ENCODE data around the gene FRMD7. TPM values are rescaled to one million over a fixed set of nuclear protein-coding genes. Genes with fewer than 3 reads are reported as not detected.

FRMD7 gene
- total RNA-seq, 4 donors from 2014 or later, result not detected

GRCh38 chrX:132146456-132146855, 18.6 kb upstream of the FRMD7 start:
- DNase-seq, result no peak
- Histone ChIP-seq H3K4me1 (no peaks in the 10 kb centered on the region), H3K4me3 (no peak overlapping the region), H3K27ac (no peak overlapping the region), H3K36me3 (no peaks in the 10 kb centered on the region), H3K27me3 (no peaks in the 10 kb centered on the region), H3K9me3 (no peaks in the 10 kb centered on the region)
- intact Hi-C loops (cut with DNase I; ENCODE audit: low total_unique reads), result no loop called here
- in situ Hi-C loops (cut with MboI; ENCODE audit: low pct_ligation_motif_present in 1 of 4, low pct_unique_long_range_greater_than_20kb in 1 of 4, low sequenced_read_pairs in 3 of 4), result no loop called here
- TF ChIP-seq POLR2A (IDR thresholded peaks at IDR 0.05) (no peak), EP300 (IDR thresholded peaks at IDR 0.05; ENCODE audit: low read depth) (no peak), POLR2AphosphoS5 (IDR thresholded peaks at IDR 0.05) (no peak)
- TF ChIP-seq, protein P1, sequence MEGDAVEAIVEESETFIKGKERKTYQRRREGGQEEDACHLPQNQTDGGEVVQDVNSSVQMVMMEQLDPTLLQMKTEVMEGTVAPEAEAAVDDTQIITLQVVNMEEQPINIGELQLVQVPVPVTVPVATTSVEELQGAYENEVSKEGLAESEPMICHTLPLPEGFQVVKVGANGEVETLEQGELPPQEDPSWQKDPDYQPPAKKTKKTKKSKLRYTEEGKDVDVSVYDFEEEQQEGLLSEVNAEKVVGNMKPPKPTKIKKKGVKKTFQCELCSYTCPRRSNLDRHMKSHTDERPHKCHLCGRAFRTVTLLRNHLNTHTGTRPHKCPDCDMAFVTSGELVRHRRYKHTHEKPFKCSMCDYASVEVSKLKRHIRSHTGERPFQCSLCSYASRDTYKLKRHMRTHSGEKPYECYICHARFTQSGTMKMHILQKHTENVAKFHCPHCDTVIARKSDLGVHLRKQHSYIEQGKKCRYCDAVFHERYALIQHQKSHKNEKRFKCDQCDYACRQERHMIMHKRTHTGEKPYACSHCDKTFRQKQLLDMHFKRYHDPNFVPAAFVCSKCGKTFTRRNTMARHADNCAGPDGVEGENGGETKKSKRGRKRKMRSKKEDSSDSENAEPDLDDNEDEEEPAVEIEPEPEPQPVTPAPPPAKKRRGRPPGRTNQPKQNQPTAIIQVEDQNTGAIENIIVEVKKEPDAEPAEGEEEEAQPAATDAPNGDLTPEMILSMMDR (IDR thresholded peaks at IDR 0.05), result no peak
- WGBS, 2 donors (ENCODE audit: low coverage in 1 of 2), result 38% methylated on average over 1 of the region's 1 CpG; no CpG with 5 or more reads in 1 of the 2 donors

- DNase-seq, result no peak
- no peak overlapping the region for H3K27ac ChIP-seq
- intact Hi-C loops (cut with DNase I; ENCODE audit: low total_unique reads), result no loop called here
- H3K4me3 ChIP-seq, result no peak overlapping the region
- no peaks in the 10 kb centered on the region for H3K4me1 ChIP-seq
- in situ Hi-C loops (cut with MboI; ENCODE audit: low pct_ligation_motif_present in 1 of 4, low pct_unique_long_range_greater_than_20kb in 1 of 4, low sequenced_read_pairs in 3 of 4), result no loop called here
- H3K9me3 ChIP-seq, result no peaks in the 10 kb centered on the region
- TF ChIP-seq POLR2AphosphoS5 (IDR thresholded peaks at IDR 0.05) (no peak), EP300 (IDR thresholded peaks at IDR 0.05; ENCODE audit: low read depth) (no peak)
- no peaks in the 10 kb centered on the region for H3K27me3 ChIP-seq
- WGBS, 2 donors (ENCODE audit: low coverage in 1 of 2), result 84 to 100% methylated on average over 1 to 2 of the region's 2 CpGs
- no peaks in the 10 kb centered on the region for H3K36me3 ChIP-seq
These were observed 16.2 kb upstream of the FRMD7 start for GRCh38 chrX:132144061-132144460.

DNA sequence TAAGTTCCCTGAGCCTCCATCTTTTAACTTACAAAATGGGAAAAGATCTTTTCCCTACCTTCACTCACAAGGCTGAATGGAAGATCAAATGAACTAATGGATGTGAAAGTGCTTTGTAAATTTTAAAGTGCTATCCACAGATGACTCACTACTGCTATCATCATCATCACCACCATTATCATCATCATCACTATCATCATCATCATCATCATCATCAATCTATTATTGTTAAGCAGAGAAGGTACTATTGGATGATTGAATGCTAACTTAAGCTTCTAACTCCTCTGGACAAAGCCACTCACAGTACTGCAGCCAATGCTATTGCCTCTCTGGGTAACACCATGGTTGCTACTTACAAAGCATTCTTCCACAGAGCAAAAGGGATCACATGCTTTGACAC, 1.9 kb downstream of the FRMD7 start:
- TF ChIP-seq POLR2A (IDR thresholded peaks at IDR 0.05), result no peak
- in situ Hi-C loops (cut with MboI; ENCODE audit: low pct_ligation_motif_present in 1 of 4, low pct_unique_long_range_greater_than_20kb in 1 of 4, low sequenced_read_pairs in 3 of 4) (no loop called here), intact Hi-C loops (cut with DNase I; ENCODE audit: low total_unique reads) (no loop called here)
- no peak overlapping the region for H3K4me3 ChIP-seq
- no peaks in the 10 kb centered on the region for H3K4me1 ChIP-seq
- H3K36me3 ChIP-seq, result no peaks in the 10 kb centered on the region
- H3K27ac ChIP-seq, result no peak overlapping the region
- no peaks in the 10 kb centered on the region for H3K27me3 ChIP-seq
- no peaks in the 10 kb centered on the region for H3K9me3 ChIP-seq
- no peak for DNase-seq

GRCh38 chrX:132120913-132121312, 6.9 kb downstream of the FRMD7 start:
- Histone ChIP-seq H3K9me3 (no peaks in the 10 kb centered on the region), H3K27ac (no peak overlapping the region), H3K4me3 (no peak overlapping the region), H3K4me1 (no peaks in the 10 kb centered on the region), H3K36me3 (no peaks in the 10 kb centered on the region), H3K27me3 (no peaks in the 10 kb centered on the region)
- DNase-seq, result no peak
- TF ChIP-seq, protein P1 (IDR thresholded peaks at IDR 0.05), result no peak
- intact Hi-C loops (cut with DNase I; ENCODE audit: low total_unique reads), result no loop called here
- WGBS, 2 donors (ENCODE audit: low coverage in 1 of 2), result 72% methylated on average over 4 of the region's 4 CpGs; no CpG with 5 or more reads in 1 of the 2 donors
- in situ Hi-C loops (cut with MboI; ENCODE audit: low pct_ligation_motif_present in 1 of 4, low pct_unique_long_range_greater_than_20kb in 1 of 4, low sequenced_read_pairs in 3 of 4), result no loop called here

DNA sequence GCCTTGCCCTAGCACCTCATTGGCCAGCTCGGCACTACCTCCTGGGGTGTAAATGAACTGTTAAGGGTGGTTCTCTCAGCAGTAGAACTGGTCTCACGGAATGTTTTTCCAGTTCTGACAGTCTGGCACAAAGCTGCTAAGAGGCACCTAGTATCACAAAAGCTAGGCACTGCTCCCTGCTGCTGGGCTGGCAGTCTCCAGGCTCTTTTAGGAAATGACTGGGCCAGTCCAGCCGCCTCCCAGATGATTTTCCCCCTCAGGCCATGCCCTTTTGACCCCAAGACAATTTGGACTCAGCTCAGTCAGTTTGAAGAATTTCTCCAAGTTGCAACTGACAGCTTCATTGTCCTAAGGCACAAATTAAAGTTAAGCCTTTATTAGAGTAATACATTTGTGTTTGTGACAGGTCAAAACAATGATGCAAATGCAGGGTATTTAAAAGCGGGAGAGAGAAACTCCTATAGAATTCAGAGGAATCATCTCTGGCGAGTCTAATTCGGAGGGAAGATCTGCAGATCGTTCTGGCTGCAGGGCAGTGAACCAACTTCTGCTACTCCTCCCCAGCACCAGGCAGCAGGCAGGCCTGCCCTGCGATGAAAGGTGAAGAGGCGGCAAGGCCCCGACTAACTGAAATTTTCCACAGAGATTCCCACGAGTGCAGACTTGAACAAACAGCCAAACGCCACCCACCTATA, 7.9 kb downstream of the FRMD7 start:
- WGBS, 2 donors (ENCODE audit: low coverage in 1 of 2), result 82% methylated on average over 12 of the region's 12 CpGs; no CpG with 5 or more reads in 1 of the 2 donors
- intact Hi-C loops (cut with DNase I; ENCODE audit: low total_unique reads) (no loop called here), in situ Hi-C loops (cut with MboI; ENCODE audit: low pct_ligation_motif_present in 1 of 4, low pct_unique_long_range_greater_than_20kb in 1 of 4, low sequenced_read_pairs in 3 of 4) (no loop called here)
- H3K4me3 ChIP-seq, result no peak overlapping the region
- H3K9me3 ChIP-seq, result no peaks in the 10 kb centered on the region
- no peak for DNase-seq
- TF ChIP-seq POLR2AphosphoS5 (IDR thresholded peaks at IDR 0.05), result no peak
- no peak for TF ChIP-seq POLR2A (IDR thresholded peaks at IDR 0.05)
- no peak for TF ChIP-seq EP300 (IDR thresholded peaks at IDR 0.05; ENCODE audit: low read depth)
- TF ChIP-seq, protein P1 (IDR thresholded peaks at IDR 0.05), result no peak
- H3K4me1 ChIP-seq, result no peaks in the 10 kb centered on the region
- no peak overlapping the region for H3K27ac ChIP-seq
- H3K36me3 ChIP-seq, result no peaks in the 10 kb centered on the region
- no peaks in the 10 kb centered on the region for H3K27me3 ChIP-seq

Measured in transverse colon (tissue), 4 donors.